ENCODE measurements around the gene PLIN4. TPM values are rescaled to one million over a fixed set of nuclear protein-coding genes. Genes with fewer than 3 reads are reported as not detected.

The PLIN4 gene
- total RNA-seq, 1 experiment from 2014 or later, result 2.3 TPM

DNA sequence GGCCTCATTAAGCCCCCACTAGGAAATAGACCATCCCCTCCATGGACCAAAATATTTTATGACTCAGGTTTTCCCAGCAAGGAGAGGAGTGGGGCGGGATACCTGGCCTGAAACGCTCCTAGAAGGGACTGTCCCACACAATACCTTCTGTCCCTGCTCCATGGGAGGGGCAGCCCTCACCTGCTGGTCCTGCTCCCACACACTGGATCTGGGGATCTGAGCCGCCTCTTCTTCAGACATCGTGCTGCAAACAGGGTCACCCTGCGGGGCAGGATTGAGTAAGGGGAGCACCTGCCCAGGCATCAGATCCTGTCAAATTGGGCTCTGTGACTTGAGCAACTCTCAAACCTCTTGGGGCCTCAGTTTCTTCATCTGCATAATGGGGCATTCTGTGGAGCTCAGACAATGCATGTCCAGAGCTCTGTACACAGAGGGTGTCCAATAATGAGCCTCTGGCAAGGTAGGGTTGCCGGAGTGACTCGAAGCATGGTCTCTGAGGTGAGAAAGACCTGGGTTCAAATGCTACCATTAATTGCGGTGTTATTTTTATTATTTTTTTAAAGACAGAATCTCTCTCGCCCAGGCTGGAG lies 15.6 kb upstream of the PLIN4 start:
- TF ChIP-seq ZFX (IDR thresholded peaks at IDR 0.05) (no peak), RAD21 (IDR thresholded peaks at IDR 0.05; ENCODE audit: low read depth) (no peak), CBX3 (IDR thresholded peaks at IDR 0.05; ENCODE audit: low read depth) (no peak), TCF7L2 (IDR thresholded peaks at IDR 0.05; ENCODE audit: borderline replicate concordance, extremely low read depth, insufficient read depth, insufficient read length) (no peak), POLR2A (IDR thresholded peaks at IDR 0.05; ENCODE audit: borderline replicate concordance, extremely low read depth, insufficient read depth, insufficient read length) (no peak), JUND (IDR thresholded peaks at IDR 0.05) (no peak), YY1 (IDR thresholded peaks at IDR 0.05; ENCODE audit: extremely low read depth, insufficient replicate concordance, low read depth, low read length) (no peak), FOSL1 (IDR thresholded peaks at IDR 0.05; ENCODE audit: low read depth) (no peak), ELF1 (IDR thresholded peaks at IDR 0.05; ENCODE audit: borderline replicate concordance, low read depth) (no peak), MAX (IDR thresholded peaks at IDR 0.05) (no peak), SIN3A (IDR thresholded peaks at IDR 0.05; ENCODE audit: low read depth) (no peak)
- TF ChIP-seq, protein P1, sequence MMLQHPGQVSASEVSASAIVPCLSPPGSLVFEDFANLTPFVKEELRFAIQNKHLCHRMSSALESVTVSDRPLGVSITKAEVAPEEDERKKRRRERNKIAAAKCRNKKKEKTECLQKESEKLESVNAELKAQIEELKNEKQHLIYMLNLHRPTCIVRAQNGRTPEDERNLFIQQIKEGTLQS (IDR thresholded peaks at IDR 0.05), result no peak
- no peaks in the 10 kb centered on the region for H3K9me3 ChIP-seq (ENCODE audit: control insufficient read depth in 1 of 2, insufficient read depth in 1 of 2, low read depth in 1 of 2, low read length in 2 of 2)
- POLR2A ChIA-PET, result interaction anchor here (1.3 to 2.1 kb wide), 4 partner anchors 9 to 140 kb away, joined by 3 to 8 read pairs (median 6); no protein-coding TSS in a partner anchor

More for the DNA sequence above, 15.6 kb upstream of the PLIN4 start:
- intact Hi-C loops (cut with micrococcal nuclease), result no loop called here
- H3K9ac ChIP-seq (ENCODE audit: low read length), result no peak overlapping the region
- peaks cover 12 to 25% of the 10 kb centered on the region in 2 experiments; a peak in 3 of 4 replicates for H3K4me1 ChIP-seq (ENCODE audit: control insufficient read depth in 1 of 2, insufficient read depth in 2 of 2, low read length in 2 of 2)
- no peaks in the 10 kb centered on the region for H3K79me2 ChIP-seq (ENCODE audit: insufficient read depth, low read length)
- DNase-seq (ENCODE audit: low read depth, low spot score) (no peak), ATAC-seq (no peak)
- ChIA-PET CTCF (interaction anchor here (1.3 to 2.0 kb wide), 4 partner anchors 10 to 103 kb away, joined by 3 to 76 read pairs (median 6); no protein-coding TSS in a partner anchor), RAD21 (ENCODE audit: low non-redundant PET in 1 of 2, low total read pairs in 2 of 2, uncharacterized antibody in 2 of 2, unreplicated experiment in 2 of 2) (no interaction called here)
- H3K27ac ChIP-seq (ENCODE audit: low read depth, low read length), result no peak overlapping the region
- H3K9me2 ChIP-seq (ENCODE audit: insufficient read depth), result no peaks in the 10 kb centered on the region
- no peaks in the 10 kb centered on the region for H4K20me1 ChIP-seq (ENCODE audit: insufficient read depth)
- H3K4me2 ChIP-seq (ENCODE audit: low read length), result peak overlapping the region; percentile 91; the same call in 1 of the 2 replicates
- no peaks in the 10 kb centered on the region for H3K27me3 ChIP-seq (ENCODE audit: insufficient read depth, low read length)
- no TSS peak for BruUV-seq (replicated peaks)
- no peaks in the 10 kb centered on the region for H3K36me3 ChIP-seq (ENCODE audit: control insufficient read depth in 1 of 2, insufficient read depth in 2 of 2, low read length in 2 of 2)
- H2AFZ ChIP-seq (ENCODE audit: low read depth, low read length, poor library complexity, severe bottlenecking), result no peak overlapping the region
- peak overlapping the region in 1 of 2 experiments; percentile 62; a peak in 1 of 4 replicates for H3K4me3 ChIP-seq (replicated peaks in 1 of 2; ENCODE audit: low read depth in 1 of 2, low read length in 2 of 2)
